NB4 (cell line): ENCODE data around the gene MSI2.
A peak's percentile ranks its signal among the peaks of the same experiment; 100 is the strongest.

ENCODE experiments used
- DNase-seq: peaks from one replicate; pipeline ENCODE4 v3.0.0; 2010; ENCODE audit warnings: low read depth
- H3K4me3 ChIP-seq: one replicate; pipeline ENCODE4 v1.5.1; 2011; ENCODE audit warnings: mild to moderate bottlenecking, low read depth, low read length, moderate library complexity
- CTCF ChIP-seq: IDR thresholded peaks from one replicate; pipeline ENCODE4 v1.5.1; 2012; ENCODE audit warnings: low read depth, low read length
- MAX ChIP-seq: IDR thresholded peaks from 2 replicates; pipeline ENCODE4 v1.6.1; 2011; ENCODE audit warnings: low read depth, low read length
- MYC ChIP-seq: IDR thresholded peaks from 2 replicates; pipeline ENCODE4 v1.6.1; 2011; ENCODE audit warnings: low read depth, low read length
- POLR2A ChIP-seq: IDR thresholded peaks from 2 replicates; pipeline ENCODE4 v1.6.1; 2011; ENCODE audit warnings: mild to moderate bottlenecking; ENCODE audit not compliant: insufficient read length; ENCODE audit errors: extremely low read depth

The MSI2 gene

GRCh38 chr17:57424777-57425188 lies 168.5 kb downstream of the MSI2 start:
- peak; percentile 85 for DNase-seq
- H3K4me3 ChIP-seq: no peak overlapping the region
- no peak for TF ChIP-seq POLR2A
- TF ChIP-seq MYC: no peak
- no peak for TF ChIP-seq CTCF

- no peak overlapping the region for H3K4me3 ChIP-seq
- DNase-seq: no peak
- TF ChIP-seq POLR2A: no peak
- TF ChIP-seq MYC: no peak
- TF ChIP-seq CTCF: no peak
- no peak for TF ChIP-seq MAX
These were observed 169.1 kb downstream of the MSI2 start for GRCh38 chr17:57425431-57425830.

- H3K4me3 ChIP-seq: no peak overlapping the region
- TF ChIP-seq MYC (no peak), MAX (no peak), CTCF (no peak), POLR2A (no peak)
- no peak for DNase-seq
These were observed 169.9 kb downstream of the MSI2 start for GRCh38 chr17:57425903-57426880.

GRCh38 chr17:57429966-57430365 lies 173.6 kb downstream of the MSI2 start:
- no peak for DNase-seq
- TF ChIP-seq MYC (no peak), MAX (no peak), CTCF (no peak), POLR2A (no peak)
- H3K4me3 ChIP-seq: no peak overlapping the region

- DNase-seq: no peak
- TF ChIP-seq MAX (no peak), CTCF (no peak), MYC (no peak), POLR2A (no peak)
- H3K4me3 ChIP-seq: no peak overlapping the region
These were observed 175.1 kb downstream of the MSI2 start for GRCh38 chr17:57431415-57431814.
